Endothelial cell (in vitro differentiated cells): ENCODE measurements around the gene IL10. TPM values are rescaled to one million over a fixed set of nuclear protein-coding genes. Genes with fewer than 3 reads are reported as not detected.

Experiments
- DNase-seq: peaks from one replicate; pipeline ENCODE4 v3.0.0; 2021; ENCODE audit warnings: low spot score
- H3K27ac Mint-ChIP-seq: one replicate; pipeline ENCODE4 v1.8.0; 2021; ENCODE audit warnings: mixed read lengths, inconsistent platforms; ENCODE audit not compliant: unreplicated experiment
- H3K27me3 Mint-ChIP-seq: one replicate; pipeline ENCODE4 v1.8.0; 2021; ENCODE audit warnings: mild to moderate bottlenecking, moderate library complexity, mixed read lengths, inconsistent platforms; ENCODE audit not compliant: unreplicated experiment
- H3K36me3 Mint-ChIP-seq: one replicate; pipeline ENCODE4 v1.8.0; 2021; ENCODE audit warnings: mild to moderate bottlenecking, low read depth, mixed read lengths, inconsistent platforms; ENCODE audit not compliant: unreplicated experiment
- H3K4me1 Mint-ChIP-seq: one replicate; pipeline ENCODE4 v1.8.0; 2021; ENCODE audit warnings: mild to moderate bottlenecking, mixed read lengths, inconsistent platforms; ENCODE audit not compliant: unreplicated experiment
- H3K4me3 Mint-ChIP-seq: one replicate; pipeline ENCODE4 v1.8.0; 2021; ENCODE audit warnings: mild to moderate bottlenecking, mixed read lengths, inconsistent platforms; ENCODE audit not compliant: unreplicated experiment
- H3K9me3 Mint-ChIP-seq: one replicate; pipeline ENCODE4 v1.8.0; 2021; ENCODE audit warnings: mixed read lengths, inconsistent platforms; ENCODE audit not compliant: unreplicated experiment
- CTCF ChIP-seq: fragments of 200-600 bp; sonication (generic); IDR thresholded peaks from one replicate; pipeline ENCODE4 v1.5.0; 2021; ENCODE audit warnings: antibody characterized with exemption; ENCODE audit not compliant: unreplicated experiment
- total RNA-seq: library from RNA; stranded (reverse); fragmentation: NEBNext Ultra II Directional; extraction: Animal tissue kit (Norgen Biotek cat#: 25700); gene quantifications from one replicate; pipeline ENCODE4 v1.2.1, GENCODE V29; 2021; ENCODE audit not compliant: unreplicated experiment

IL10 gene
- total RNA-seq, 1 donor from 2014 or later, result not detected

GRCh38 chr1:206721454-206721853, 50.8 kb downstream of the IL10 start:
- DNase-seq, result no peak
- no peak overlapping the region for H3K27ac Mint-ChIP-seq
- no peaks in the 10 kb centered on the region for H3K36me3 Mint-ChIP-seq
- peaks cover 6% of the 10 kb centered on the region for H3K27me3 Mint-ChIP-seq
- H3K9me3 Mint-ChIP-seq, result no peaks in the 10 kb centered on the region
- peaks cover 21% of the 10 kb centered on the region for H3K4me1 Mint-ChIP-seq
- H3K4me3 Mint-ChIP-seq, result no peak overlapping the region
- no peak for TF ChIP-seq CTCF

GRCh38 chr1:206719169-206719839, 53.0 kb downstream of the IL10 start:
- H3K27me3 Mint-ChIP-seq, result no peaks in the 10 kb centered on the region
- no peaks in the 10 kb centered on the region for H3K9me3 Mint-ChIP-seq
- no peak overlapping the region for H3K4me3 Mint-ChIP-seq
- H3K4me1 Mint-ChIP-seq, result peaks cover 30% of the 10 kb centered on the region
- no peak for TF ChIP-seq CTCF
- H3K27ac Mint-ChIP-seq, result no peak overlapping the region
- H3K36me3 Mint-ChIP-seq, result no peaks in the 10 kb centered on the region
- DNase-seq, result no peak

- H3K4me3 Mint-ChIP-seq, result no peak overlapping the region
- no peaks in the 10 kb centered on the region for H3K36me3 Mint-ChIP-seq
- no peaks in the 10 kb centered on the region for H3K27me3 Mint-ChIP-seq
- DNase-seq, result no peak
- H3K27ac Mint-ChIP-seq, result no peak overlapping the region
- TF ChIP-seq CTCF, result no peak
- peaks cover 36% of the 10 kb centered on the region for H3K4me1 Mint-ChIP-seq
- no peaks in the 10 kb centered on the region for H3K9me3 Mint-ChIP-seq
These were observed 54.7 kb downstream of the IL10 start for GRCh38 chr1:206717674-206717989.

Other genes with a start within 250 kb of the IL10 start
- gene EIF2D, start 160.0 kb downstream of the IL10 start, total RNA-seq, result 32.7 TPM
- 3.2 TPM for gene DYRK3, start 137.0 kb downstream of the IL10 start, total RNA-seq
- gene MAPKAPK2, start 87.6 kb downstream of the IL10 start, total RNA-seq, result 109 TPM
- not detected for gene IL19, start 1.7 kb downstream of the IL10 start, total RNA-seq
- not detected for gene IL20, start 93.1 kb upstream of the IL10 start, total RNA-seq
- gene IL24, start 124.9 kb upstream of the IL10 start, total RNA-seq, result not detected
- gene FCMR, start 149.4 kb upstream of the IL10 start, total RNA-seq, result 8.4 TPM
- gene PIGR, start 174.0 kb upstream of the IL10 start, total RNA-seq, result not detected
- gene FCAMR, start 198.0 kb upstream of the IL10 start, total RNA-seq, result not detected